ENCODE data around the gene PCGF3.

The PCGF3 gene

GRCh38 chr4:768995-769394 lies 63.4 kb downstream of the PCGF3 start:
- H3F3A ChIP-seq (ENCODE audit: insufficient read depth), result peaks cover 42% of the 10 kb centered on the region
- no peak overlapping the region for H3K4me3 ChIP-seq (ENCODE audit: insufficient read depth, low read length, poor library complexity, severe bottlenecking)
- TF ChIP-seq EZH2phosphoT487 (conservative IDR thresholded peaks at IDR 0.05; ENCODE audit: low read length) (no peak), CTCF (IDR thresholded peaks at IDR 0.05; ENCODE audit: insufficient read depth, low read length, poor library complexity, severe bottlenecking) (no peak)
- H2AFZ ChIP-seq (ENCODE audit: low read depth, low read length, severe bottlenecking), result no peak overlapping the region
- H3K9ac ChIP-seq (ENCODE audit: low read length), result no peak overlapping the region
- H3K36me3 ChIP-seq (ENCODE audit: low read length), result peaks cover 4% of the 10 kb centered on the region; the same call in 1 of the 2 replicates
- H3K9me2 ChIP-seq (replicated peaks; ENCODE audit: insufficient read depth, low read length), result no peaks in the 10 kb centered on the region
- no peak overlapping the region for H3K4me2 ChIP-seq (ENCODE audit: low read depth, low read length, poor library complexity, severe bottlenecking)
- peaks cover 3% of the 10 kb centered on the region; the same call in 1 of the 2 replicates for H4K20me1 ChIP-seq (ENCODE audit: low read depth, low read length)
- H3K27me3 ChIP-seq (ENCODE audit: low read length), result no peaks in the 10 kb centered on the region
- peaks cover 40% of the 10 kb centered on the region for H3K79me2 ChIP-seq (ENCODE audit: insufficient read depth, low read length)
- H3K27ac ChIP-seq (ENCODE audit: low read depth, low read length), result no peak overlapping the region
- H3K9me3 ChIP-seq (ENCODE audit: insufficient read depth, low read length), result no peaks in the 10 kb centered on the region

GRCh38 chr4:769511-769910 lies 63.9 kb downstream of the PCGF3 start:
- H3K27me3 ChIP-seq (ENCODE audit: low read length), result no peaks in the 10 kb centered on the region
- no peak overlapping the region for H3K4me2 ChIP-seq (ENCODE audit: low read depth, low read length, poor library complexity, severe bottlenecking)
- H3K79me2 ChIP-seq (ENCODE audit: insufficient read depth, low read length), result peaks cover 43% of the 10 kb centered on the region
- H3K9ac ChIP-seq (ENCODE audit: low read length), result no peak overlapping the region
- H3K9me3 ChIP-seq (ENCODE audit: insufficient read depth, low read length), result no peaks in the 10 kb centered on the region
- no peak overlapping the region for H3K27ac ChIP-seq (ENCODE audit: low read depth, low read length)
- H3F3A ChIP-seq (ENCODE audit: insufficient read depth), result peaks cover 42% of the 10 kb centered on the region
- peaks cover 3% of the 10 kb centered on the region; the same call in 1 of the 2 replicates for H4K20me1 ChIP-seq (ENCODE audit: low read depth, low read length)
- no peaks in the 10 kb centered on the region for H3K9me2 ChIP-seq (replicated peaks; ENCODE audit: insufficient read depth, low read length)
- TF ChIP-seq EZH2phosphoT487 (conservative IDR thresholded peaks at IDR 0.05; ENCODE audit: low read length), result no peak
- no peak overlapping the region for H2AFZ ChIP-seq (ENCODE audit: low read depth, low read length, severe bottlenecking)
- H3K4me3 ChIP-seq (ENCODE audit: insufficient read depth, low read length, poor library complexity, severe bottlenecking), result no peak overlapping the region
- peaks cover 4% of the 10 kb centered on the region; the same call in 1 of the 2 replicates for H3K36me3 ChIP-seq (ENCODE audit: low read length)

- no peak overlapping the region for H3K4me2 ChIP-seq (ENCODE audit: low read depth, low read length, poor library complexity, severe bottlenecking)
- H2AFZ ChIP-seq (ENCODE audit: low read depth, low read length, severe bottlenecking), result no peak overlapping the region
- H3K27me3 ChIP-seq (ENCODE audit: low read length), result no peaks in the 10 kb centered on the region
- peaks cover 46% of the 10 kb centered on the region for H3K79me2 ChIP-seq (ENCODE audit: insufficient read depth, low read length)
- no peak overlapping the region for H3K9ac ChIP-seq (ENCODE audit: low read length)
- peaks cover 39% of the 10 kb centered on the region for H3F3A ChIP-seq (ENCODE audit: insufficient read depth)
- H3K9me2 ChIP-seq (replicated peaks; ENCODE audit: insufficient read depth, low read length), result no peaks in the 10 kb centered on the region
- peaks cover 4% of the 10 kb centered on the region; the same call in 1 of the 2 replicates for H3K36me3 ChIP-seq (ENCODE audit: low read length)
- H3K9me3 ChIP-seq (ENCODE audit: insufficient read depth, low read length), result no peaks in the 10 kb centered on the region
- no peak overlapping the region for H3K27ac ChIP-seq (ENCODE audit: low read depth, low read length)
- no peak for TF ChIP-seq CTCF (IDR thresholded peaks at IDR 0.05; ENCODE audit: insufficient read depth, low read length, poor library complexity, severe bottlenecking)
- TF ChIP-seq EZH2phosphoT487 (conservative IDR thresholded peaks at IDR 0.05; ENCODE audit: low read length), result no peak
- H4K20me1 ChIP-seq (ENCODE audit: low read depth, low read length), result peaks cover 3% of the 10 kb centered on the region; the same call in 1 of the 2 replicates
- no peak overlapping the region for H3K4me3 ChIP-seq (ENCODE audit: insufficient read depth, low read length, poor library complexity, severe bottlenecking)
Measured at GRCh38 chr4:770022-770421, 64.4 kb downstream of the PCGF3 start.

GRCh38 chr4:771464-771863 lies 65.8 kb downstream of the PCGF3 start:
- TF ChIP-seq CTCF (IDR thresholded peaks at IDR 0.05; ENCODE audit: insufficient read depth, low read length, poor library complexity, severe bottlenecking) (no peak), EZH2phosphoT487 (conservative IDR thresholded peaks at IDR 0.05; ENCODE audit: low read length) (no peak)
- Histone ChIP-seq H3F3A (ENCODE audit: insufficient read depth) (peaks cover 32% of the 10 kb centered on the region), H3K9ac (ENCODE audit: low read length) (no peak overlapping the region), H3K4me3 (ENCODE audit: insufficient read depth, low read length, poor library complexity, severe bottlenecking) (no peak overlapping the region), H3K27ac (ENCODE audit: low read depth, low read length) (no peak overlapping the region), H4K20me1 (ENCODE audit: low read depth, low read length) (peaks cover 3% of the 10 kb centered on the region; the same call in 1 of the 2 replicates), H3K27me3 (ENCODE audit: low read length) (no peaks in the 10 kb centered on the region), H3K9me3 (ENCODE audit: insufficient read depth, low read length) (no peaks in the 10 kb centered on the region), H2AFZ (ENCODE audit: low read depth, low read length, severe bottlenecking) (no peak overlapping the region), H3K79me2 (ENCODE audit: insufficient read depth, low read length) (peaks cover 60% of the 10 kb centered on the region), H3K36me3 (ENCODE audit: low read length) (peaks cover 4% of the 10 kb centered on the region; the same call in 1 of the 2 replicates), H3K9me2 (replicated peaks; ENCODE audit: insufficient read depth, low read length) (no peaks in the 10 kb centered on the region), H3K4me2 (ENCODE audit: low read depth, low read length, poor library complexity, severe bottlenecking) (no peak overlapping the region)
